IPS-NIHi7 (cell line): ENCODE measurements around the gene ANO1.
A peak's percentile ranks its signal among the peaks of the same experiment; 100 is the strongest.

ENCODE experiments used
- DNase-seq: peaks from one replicate; pipeline ENCODE4 v3.0.0; 2012; ENCODE audit warnings: mixed read lengths; ENCODE audit errors: extremely low spot score

The ANO1 gene

DNA sequence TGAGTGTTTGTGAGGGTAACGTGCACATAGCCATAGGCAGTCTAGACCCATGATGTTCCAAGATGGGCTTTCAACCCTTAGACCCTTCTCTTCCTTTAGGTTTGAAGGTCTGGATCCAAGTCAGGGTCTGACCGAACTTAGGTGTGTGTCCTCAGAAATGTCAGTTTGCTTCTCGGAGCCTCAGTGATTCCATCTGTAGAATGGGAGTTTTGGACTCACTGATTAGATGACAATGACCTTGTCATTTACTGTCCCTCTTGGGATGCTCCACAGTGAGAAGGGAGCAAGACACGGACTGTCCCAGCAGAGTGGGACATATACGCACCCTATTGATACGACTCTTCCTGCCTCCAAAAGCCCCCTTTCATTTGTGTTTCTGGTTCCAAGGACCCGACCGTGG is 37.7 kb downstream of the ANO1 start:
- DNase-seq = no peak

DNA sequence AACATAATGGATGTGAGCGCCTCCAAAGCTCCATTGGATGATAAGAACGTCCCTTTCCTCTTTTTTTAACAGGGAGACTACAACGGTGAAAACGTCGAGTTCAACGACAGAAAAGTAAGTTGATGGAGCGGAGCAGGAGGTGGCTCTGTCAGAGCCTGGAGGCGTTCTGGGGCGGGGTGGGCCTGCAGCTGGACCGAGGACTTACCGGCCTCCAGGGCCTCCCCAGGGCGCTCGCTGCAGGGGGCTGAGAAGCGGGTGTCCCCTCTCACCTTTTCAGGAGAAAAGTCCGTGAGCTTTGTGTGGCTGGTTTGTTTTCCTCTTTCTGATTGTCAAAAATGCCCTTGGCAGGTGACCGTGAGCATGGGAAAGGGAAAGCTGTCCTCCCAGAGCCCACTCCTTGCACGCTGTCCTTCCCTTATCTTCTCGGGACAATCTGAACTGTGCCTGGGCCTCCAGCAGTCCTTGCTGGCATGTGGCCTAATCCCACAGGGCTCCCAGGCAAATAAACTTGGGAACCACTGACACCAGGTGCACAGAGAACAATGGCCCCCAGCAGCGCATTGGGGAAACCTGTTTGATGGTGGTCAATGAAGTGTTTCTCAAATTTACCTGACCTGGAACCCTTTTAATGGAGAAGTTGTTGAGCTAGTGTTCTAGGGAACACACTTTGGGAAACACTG is 38.4 kb downstream of the ANO1 start:
- no peak for DNase-seq

DNA sequence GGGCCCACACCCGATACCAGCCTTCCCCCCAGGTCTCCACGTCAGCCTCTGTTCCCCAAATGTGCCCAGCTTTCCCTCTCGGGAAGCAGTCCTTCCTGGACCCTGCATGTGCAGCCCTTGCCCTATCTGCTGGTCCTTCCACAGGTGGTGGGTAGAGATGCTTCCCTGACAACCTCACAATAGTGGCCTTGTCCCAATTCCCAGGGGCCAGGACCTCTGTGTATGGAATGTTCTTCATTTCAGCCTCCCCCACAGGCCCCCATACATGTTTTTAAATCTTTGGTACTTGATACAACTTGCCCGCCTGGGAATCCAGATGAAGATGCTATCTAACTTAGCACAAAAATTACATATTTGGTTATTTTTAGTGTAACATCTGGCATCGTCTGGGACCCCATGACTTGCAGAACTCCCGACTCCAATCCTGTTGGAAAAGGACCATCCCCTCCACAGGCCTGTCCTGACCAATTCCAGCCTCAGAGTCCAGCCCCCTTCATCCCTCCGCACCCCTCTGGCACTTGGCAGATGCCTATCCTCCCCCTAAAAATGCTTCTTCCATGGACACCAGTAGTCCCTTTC is 39.5 kb downstream of the ANO1 start:
- no peak for DNase-seq

DNA sequence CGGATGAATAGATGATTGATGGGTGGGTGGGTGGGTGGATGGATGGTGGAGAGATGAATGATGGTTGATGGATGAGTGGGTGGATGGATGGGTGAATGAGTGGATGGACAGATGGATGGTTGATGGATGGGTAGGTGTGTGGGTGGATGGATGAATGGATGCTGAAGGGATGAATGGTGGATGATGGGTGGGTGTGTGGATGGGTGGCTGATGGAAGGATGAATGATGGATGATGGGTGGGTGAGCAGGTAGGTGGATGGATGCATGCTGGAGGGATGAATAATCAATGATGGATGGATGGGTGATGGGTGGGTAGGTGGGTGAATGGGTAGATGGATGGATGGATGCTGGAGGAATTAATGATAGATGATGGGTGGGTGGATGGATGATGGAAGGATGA is 40.5 kb downstream of the ANO1 start:
- DNase-seq = no peak

DNA sequence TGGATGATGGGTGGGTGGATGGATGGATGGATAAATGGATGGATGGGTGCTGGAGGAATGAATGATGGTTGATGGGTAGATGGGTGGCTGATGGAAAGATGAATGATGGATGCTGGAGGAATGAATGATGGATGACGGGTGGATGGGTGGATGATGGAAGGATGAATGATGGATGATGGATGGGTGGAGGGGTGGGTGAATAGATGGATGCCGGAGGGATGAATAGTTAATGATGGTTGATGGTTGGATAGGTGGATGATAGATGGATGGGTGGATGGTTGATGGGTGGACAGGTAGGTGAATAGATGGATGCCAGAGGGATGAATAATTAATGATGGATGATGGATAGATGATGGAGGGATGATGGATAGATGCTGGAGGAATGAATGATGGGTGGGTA is 41.4 kb downstream of the ANO1 start:
- DNase-seq = no peak

DNA sequence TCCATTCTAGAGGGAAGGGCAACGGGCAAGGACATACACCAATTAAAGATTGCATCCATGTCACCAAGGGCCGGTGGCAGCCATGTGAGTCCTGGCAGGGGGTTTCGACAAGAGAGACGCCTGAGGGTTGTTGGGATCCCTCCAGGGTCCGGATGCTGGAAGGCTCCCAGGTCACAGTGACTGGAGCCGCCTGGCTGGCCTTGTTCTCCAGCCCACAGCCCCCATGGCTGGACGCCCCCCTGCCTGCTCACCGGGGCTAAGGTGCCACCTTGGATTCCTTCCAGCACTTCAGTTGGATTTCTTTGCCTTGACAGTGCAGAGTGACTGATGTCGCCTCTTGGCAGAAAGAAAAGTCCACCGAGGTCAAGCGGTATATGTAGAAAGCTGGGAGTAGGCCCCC is 42.6 kb downstream of the ANO1 start:
- DNase-seq = no peak

DNA sequence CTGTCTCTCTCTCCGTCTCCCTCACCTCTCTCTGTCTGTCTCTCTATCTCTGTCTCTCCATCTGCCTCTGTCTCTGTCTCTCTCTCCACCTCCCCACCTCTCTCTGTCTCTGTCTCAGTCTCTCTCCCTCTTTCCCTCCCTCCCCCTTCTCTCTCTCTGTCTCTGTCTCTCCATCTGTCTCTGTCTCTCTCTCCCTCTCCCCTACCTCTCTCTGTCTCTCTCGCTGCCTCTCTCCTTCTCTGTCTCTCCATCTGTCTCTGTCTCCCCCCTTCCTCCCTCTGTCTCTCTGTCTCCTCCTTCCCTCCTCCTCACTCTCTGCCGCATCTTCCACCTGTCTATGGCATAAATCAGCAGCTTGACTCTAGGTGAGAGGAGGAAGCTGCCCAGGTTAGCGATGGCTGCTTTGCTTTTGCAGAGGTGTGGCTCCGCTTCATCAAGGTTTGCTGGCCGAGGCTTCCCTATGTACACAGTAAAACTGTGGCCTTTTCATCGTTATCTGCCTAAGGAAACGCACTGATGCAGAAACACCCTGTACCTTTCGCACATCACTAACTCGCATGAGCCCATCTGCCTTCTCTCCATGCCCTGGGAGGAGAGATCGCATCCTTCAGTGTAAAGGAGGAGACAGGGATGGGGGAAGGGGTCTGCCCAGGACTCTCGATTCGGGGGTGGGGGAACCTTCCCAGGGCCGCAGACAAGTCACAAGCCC is 44.5 kb downstream of the ANO1 start:
- DNase-seq = no peak

DNA sequence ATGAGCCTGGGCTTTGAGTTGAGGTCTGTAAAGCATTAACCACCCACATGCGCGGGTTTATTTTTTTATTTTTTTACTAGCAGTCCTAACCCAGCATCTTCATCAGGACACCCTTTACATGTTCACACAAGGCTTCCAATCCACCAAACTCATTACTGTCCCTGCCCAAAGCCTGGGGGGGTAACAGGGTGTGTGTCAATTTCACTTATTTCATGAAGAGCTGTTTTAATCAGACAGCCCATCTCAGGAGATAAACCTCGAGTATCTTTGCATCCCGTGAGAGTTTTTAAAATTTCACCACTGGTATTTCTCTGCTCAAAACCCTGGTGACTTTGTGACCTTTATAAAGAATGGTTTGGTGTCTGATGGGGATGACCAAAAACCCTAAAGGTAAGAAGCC is 45.6 kb downstream of the ANO1 start:
- no peak for DNase-seq

DNA sequence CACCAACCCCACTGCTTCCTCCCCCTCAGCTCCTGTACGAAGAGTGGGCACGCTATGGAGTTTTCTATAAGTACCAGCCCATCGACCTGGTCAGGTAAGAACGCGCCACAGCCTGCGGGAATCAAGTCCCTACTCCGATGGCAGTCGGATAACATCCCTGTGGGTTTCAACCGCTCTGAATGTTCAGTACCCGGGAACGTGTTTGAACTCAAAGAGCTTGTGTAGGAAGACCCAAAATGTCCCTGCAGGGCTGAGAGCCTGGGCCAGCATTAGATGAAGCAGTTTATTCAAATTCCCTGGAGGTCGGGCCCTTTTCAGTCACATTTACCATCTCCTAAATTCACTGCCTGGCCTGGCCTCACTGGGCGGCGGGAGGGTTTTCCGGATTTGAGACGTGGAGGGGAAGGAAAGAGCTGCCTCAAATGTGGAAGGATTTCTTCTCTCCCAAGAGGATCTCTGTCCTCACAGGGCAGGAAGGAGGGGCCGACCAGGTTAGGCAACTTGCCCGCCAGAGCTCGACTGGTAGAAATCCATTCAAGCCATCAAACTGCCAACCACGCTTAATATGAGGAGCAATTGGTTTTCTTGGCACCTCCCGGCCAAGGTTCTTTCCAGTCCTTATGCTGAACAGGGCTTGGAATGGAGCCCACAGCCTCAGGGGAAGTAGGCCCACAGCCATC is 46.3 kb downstream of the ANO1 start:
- no peak for DNase-seq

DNA sequence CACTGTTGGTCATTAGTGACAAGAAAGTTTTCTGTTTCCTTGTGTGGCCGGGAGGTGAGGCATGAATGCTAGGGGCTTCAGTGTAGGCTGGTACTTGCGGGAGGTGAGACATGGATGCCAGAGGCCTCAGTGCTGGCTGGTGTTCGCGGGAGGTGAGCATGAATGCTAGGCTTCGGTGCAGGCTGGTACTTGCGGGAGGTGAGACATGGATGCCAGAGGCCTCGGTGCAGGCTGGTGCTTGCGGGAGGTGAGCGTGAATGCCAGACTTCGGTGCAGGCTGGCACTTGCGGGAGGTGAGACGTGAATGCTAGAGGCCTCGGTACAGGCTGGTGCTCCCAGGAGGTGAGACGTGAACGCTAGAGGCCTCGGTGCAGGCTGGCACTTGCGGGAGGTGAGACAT is 48.4 kb downstream of the ANO1 start:
- DNase-seq = no peak

DNA sequence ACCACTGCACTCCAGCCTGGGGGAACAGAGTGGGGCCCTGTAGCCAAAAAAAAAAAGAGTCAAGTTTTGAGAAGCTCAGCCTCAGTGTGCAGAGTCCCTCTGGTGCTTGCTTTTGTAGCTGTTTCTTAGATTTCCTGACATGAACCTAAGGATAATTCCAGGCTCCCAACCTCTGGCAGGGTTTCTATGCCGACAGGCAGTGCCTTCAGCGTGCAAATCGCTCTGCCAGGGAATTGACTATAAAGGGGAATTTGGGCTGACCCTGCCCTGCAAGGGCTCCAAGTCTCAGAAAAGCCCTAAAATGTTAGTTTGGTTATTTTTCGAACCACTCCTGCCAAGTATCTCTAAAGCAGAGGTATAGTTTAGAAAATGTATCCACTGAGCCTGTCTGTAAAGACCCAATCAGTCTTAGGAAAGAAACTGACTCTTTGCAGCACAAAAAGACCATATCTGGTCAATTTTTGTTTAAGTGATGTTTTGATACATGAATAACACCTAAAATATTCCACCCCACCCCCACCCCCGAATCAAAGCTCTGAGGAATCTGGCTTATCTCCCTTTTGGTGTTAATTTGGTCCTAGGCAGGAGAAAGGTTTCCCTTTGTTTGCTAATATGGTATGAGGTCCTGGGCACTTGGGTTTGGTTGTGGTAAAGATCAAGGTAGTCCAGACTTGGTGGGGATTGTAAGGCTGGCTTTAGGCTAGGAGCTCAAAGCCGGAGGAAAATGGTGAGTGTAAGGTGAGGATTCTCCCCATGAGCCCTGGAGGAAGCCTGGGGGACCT is 49.7 kb downstream of the ANO1 start:
- no peak for DNase-seq

DNA sequence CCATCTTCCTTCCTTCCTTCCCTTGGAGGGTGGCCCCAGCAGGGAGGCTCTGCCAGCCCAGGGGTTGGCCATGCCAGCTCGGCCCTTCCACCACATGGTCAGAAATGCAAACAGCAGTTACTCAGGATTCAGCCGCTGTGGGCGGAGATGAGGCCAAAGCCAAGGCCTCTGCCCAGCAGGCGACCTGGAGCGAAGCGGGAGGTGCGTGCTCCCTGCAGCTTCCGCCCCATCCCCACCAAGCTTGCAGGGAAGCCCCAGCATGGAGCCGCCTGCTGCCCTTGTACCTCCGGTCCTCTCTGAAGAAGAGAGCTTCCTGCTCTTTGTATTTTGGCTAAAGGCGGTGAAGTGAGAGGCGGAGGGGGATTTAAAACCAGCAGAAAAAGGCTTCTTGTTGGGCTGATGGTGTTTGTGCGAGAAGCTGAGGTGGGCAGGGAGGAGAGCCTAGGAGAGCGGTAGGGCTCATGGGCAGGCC is 50.4 kb downstream of the ANO1 start:
- peak; percentile 69 for DNase-seq

DNA sequence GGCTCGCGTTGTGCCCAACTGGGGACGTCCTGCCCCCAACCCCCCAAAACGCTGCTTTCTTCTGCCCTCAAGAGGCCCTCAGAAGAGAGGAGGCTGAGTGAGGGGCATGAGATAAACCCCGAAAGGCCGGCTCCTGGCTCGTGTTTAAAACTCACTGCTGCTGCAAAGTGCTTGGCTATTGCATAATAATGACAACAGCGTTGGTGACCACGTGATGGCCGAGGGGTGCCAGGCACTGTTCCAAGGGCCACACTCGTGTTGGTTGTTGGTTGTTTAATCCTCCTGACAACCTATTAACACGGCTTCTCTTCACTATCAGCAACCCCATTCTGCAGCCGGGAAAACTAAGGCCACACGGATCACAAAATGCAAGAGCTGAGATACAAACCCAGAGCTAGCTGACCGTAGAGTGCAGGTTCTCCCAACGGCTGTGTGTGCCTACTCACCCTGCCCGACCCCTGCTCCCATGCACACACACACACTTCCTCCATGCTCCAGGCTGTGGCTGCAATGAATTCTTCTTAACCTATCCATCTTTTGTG is 51.0 kb downstream of the ANO1 start:
- DNase-seq = no peak

DNA sequence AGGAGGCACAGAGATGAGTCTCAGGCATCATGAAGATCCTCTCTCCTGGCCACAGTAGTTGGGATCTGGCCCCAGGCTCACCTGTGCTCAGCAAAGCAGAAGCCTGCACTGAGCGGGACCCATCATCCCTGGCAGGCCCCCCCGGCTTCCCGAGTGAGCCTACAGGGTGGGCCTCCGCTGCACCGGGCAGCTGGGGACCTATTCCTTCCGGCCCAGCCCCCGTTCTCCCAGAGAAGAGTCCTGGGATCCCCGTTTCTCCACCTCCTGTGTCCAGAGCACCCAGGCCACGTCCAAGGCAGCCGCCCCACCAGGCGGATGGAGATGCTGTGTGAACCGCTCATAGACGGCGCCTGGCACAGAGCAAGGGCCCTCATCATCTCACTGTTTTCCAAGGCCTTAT is 52.5 kb downstream of the ANO1 start:
- no peak for DNase-seq

DNA sequence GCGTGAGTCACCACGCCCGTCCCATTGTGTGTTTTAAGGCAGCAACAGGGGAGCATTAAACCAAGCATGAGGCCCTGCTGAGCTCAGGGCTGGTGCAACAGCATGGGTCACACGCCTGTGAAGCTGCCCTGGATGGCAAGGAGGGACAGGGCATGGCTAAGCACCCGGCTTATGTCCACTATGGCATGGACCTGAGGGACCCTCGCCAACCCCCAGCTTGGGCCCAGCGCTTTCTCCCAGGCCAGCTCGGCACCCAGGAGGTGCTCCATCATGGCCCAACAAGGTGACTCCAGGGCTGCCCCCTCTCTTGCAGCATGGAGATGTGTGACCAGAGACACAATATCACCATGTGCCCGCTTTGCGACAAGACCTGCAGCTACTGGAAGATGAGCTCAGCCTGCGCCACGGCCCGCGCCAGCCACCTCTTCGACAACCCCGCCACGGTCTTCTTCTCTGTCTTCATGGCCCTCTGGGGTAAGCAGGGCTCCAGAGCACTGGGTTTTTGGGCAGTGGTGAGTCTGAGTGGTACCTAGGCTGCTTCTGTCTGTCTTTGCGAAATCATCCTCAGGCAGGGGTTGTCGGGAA is 53.6 kb downstream of the ANO1 start:
- DNase-seq = no peak

DNA sequence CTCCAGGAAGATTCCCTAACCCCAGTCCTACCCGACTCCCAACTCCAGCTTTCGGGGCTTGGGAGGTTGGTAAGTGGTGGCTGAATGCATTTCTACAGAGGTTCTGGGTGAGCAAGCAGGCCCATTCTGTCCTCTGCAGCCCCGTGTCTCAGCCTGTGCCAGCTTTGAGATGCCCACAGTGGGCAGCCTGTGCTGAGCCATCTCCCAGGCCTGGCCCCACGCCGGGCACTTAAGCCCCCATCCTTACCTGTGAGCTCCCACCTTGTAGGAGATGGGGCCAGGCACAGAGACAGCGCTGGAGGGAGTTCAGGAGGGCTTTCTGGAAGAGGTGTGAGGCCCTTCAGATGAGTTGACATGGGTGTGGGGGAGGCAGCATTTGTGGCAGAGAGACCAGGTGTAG is 54.5 kb downstream of the ANO1 start:
- DNase-seq = no peak

DNA sequence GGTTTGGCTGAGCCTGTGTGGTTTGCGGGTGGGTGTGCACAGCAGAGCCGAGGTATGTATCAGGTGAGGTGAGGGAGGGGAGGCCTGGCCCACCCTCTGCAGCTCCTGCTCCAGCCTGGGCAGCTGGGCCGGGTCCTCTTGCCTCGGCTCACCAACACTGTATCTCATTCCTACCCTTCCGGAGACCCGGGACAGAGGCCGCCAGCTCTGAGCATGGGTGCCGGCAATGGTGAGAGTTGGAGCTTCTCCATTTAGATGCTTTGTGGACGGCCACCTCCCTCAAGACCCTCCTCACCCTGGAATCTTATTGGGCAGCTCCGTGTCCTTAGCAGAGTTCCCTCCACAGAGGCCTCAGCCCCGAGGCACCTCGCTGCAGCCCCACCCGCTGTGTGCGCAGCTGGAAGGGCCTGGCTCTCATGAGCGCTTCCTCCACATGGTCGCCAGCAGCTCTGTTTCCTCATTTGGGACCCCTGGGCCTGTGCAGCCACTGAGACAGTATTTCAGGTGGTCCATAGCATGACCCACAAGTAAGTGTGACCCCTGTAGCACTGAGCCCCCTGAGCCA is 55.7 kb downstream of the ANO1 start:
- DNase-seq = no peak

DNA sequence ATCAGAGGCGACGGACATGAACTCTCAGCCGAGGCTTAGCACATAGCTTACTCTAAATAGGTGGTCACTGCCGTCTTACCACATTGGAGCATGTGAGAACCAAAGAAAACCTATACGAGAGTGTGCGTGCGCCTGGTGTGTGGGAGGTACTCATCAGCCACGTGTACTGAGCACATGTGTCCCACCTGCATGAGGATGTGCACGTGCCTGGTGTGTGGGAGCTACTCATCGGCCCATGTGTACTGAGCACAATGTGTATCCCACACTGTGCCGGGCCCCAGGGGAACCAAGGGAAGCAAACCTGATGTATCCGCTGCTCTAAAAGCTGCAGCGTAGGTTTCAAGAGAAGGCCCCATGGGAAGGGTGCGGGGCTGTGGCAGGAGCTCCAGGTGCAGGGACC is 56.4 kb downstream of the ANO1 start:
- no peak for DNase-seq

DNA sequence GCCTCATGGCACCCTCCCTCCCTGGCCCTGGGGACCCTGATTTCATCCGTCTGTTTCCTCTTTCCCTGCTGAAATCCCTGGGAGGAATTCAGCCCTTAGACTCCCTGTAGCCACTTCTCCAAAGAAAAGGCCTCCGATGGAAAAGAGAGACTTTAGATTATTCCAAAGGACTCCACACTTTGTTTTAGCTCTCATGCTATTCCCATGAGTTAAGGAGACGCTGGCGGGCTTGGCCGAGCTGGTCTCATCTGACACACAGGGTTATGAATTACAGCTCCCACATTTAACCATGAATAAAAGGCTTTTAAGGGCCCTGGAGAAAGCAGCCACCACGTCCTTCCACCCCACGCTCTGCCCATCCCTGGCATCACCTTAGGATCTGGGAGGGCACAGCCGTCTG is 57.0 kb downstream of the ANO1 start:
- no peak for DNase-seq

DNA sequence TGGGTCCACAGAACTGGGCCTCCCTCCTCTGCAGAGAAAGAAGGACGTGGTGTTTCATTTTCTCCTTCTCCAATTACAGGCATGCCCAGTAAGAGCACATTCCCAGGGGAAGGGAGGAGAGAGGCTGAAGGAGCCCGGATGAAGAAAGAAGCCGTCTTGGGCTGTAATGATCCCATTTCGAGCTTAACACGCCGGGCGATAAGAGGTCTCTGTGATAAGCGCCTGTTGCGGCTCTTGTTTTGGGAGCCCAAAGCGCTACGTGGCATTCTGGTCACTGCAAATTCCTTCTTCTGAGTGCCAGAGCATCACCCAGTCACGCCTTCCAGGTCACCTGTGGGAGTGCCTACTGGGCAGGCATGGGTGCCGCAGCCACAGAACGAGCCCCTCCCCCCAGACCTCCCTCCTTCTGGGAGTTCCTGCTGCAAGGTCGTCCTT is 57.5 kb downstream of the ANO1 start:
- no peak for DNase-seq

DNA sequence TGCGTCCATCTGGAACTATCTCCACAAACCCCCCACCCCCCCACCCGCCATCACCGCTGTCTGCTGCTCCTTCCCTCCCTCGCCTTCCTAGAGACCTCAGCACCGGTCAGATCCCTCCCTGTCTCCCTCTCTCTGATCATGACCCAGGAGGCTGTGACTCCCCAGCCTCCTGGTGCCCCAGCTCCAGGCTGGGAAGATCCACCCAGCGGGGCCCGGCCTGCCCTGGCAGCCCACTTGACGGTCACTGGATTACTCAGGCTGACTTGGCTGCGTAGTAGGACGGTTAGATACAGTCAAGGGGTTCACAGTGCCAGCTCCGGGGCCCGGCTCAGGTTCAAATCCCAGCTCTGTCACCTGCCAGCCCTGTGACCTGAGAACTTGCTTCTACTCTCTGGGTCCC is 59.3 kb downstream of the ANO1 start:
- no peak for DNase-seq
